DND-41 (cell line): ENCODE results near the gene TPD52L1.

Experiments
- ATAC-seq: fragments of 200-7000 bp; cut with Tn5 transposase; 3 replicates; pipeline ENCODE4 v1.9.1; 2021; ENCODE audit warnings: low read depth; ENCODE audit not compliant: insufficient read depth
- DNase-seq: peaks from one replicate; pipeline ENCODE4 v3.0.0-alpha.2; 2020
- H2AFZ ChIP-seq: 2 replicates; pipeline ENCODE4 v1.6.0; 2012; ENCODE audit warnings: low read depth, low read length
- H3K27ac ChIP-seq: 2 replicates; pipeline ENCODE4 v1.5.1; 2012; ENCODE audit warnings: low read length, inconsistent platforms
- H3K27me3 ChIP-seq: fragments of 200-600 bp; sonication (generic); 2 replicates; pipeline ENCODE4 v1.6.0; 2012; ENCODE audit warnings: low read length, mild to moderate bottlenecking, inconsistent platforms; ENCODE audit not compliant: insufficient read depth, poor library complexity
- H3K36me3 ChIP-seq: 2 replicates; pipeline ENCODE4 v1.5.1; 2012; ENCODE audit warnings: low read length, inconsistent platforms; ENCODE audit not compliant: insufficient read depth
- H3K4me1 ChIP-seq: 2 replicates; pipeline ENCODE4 v1.5.1; 2012; ENCODE audit warnings: mild to moderate bottlenecking, low read length; ENCODE audit not compliant: insufficient read depth
- H3K4me2 ChIP-seq: 2 replicates; pipeline ENCODE4 v1.6.0; 2012; ENCODE audit warnings: mild to moderate bottlenecking, moderate library complexity, low read length, inconsistent platforms; ENCODE audit not compliant: insufficient read depth
- H3K4me3 ChIP-seq, 2 experiments: fragments of 200-600 bp in 1 of 2; shearing (Covaris generic) in 1 of 2; 2 replicates each; pipeline ENCODE4 v1.5.1; 2012 to 2016; ENCODE audit warnings: inconsistent platforms in 2 of 2, low read length in 2 of 2, mild to moderate bottlenecking in 2 of 2, low read depth in 1 of 2, moderate library complexity in 1 of 2
- H3K79me2 ChIP-seq: 2 replicates; pipeline ENCODE4 v1.6.0; 2012; ENCODE audit warnings: low read length, inconsistent platforms; ENCODE audit not compliant: insufficient read depth
- H3K9ac ChIP-seq: 2 replicates; pipeline ENCODE4 v1.6.0; 2012; ENCODE audit warnings: low read depth, mild to moderate bottlenecking, inconsistent platforms, low read length, moderate library complexity
- H3K9me3 ChIP-seq: 2 replicates; pipeline ENCODE4 v1.5.1; 2012; ENCODE audit warnings: low read length, moderate library complexity, mild to moderate bottlenecking, inconsistent platforms; ENCODE audit not compliant: insufficient read depth, severe bottlenecking
- H4K20me1 ChIP-seq: 2 replicates; pipeline ENCODE4 v1.6.0; 2012; ENCODE audit warnings: low read length; ENCODE audit not compliant: insufficient read depth
- CTCF ChIP-seq: IDR thresholded peaks from 2 replicates; pipeline ENCODE4 v1.5.1; 2012; ENCODE audit warnings: borderline replicate concordance, low read length, moderate library complexity, mild to moderate bottlenecking; ENCODE audit not compliant: poor library complexity, severe bottlenecking; ENCODE audit errors: extremely low read depth
- EZH2 ChIP-seq: IDR thresholded peaks from 3 replicates; pipeline ENCODE4 v1.6.1; 2012; ENCODE audit warnings: borderline replicate concordance, low read depth, mild to moderate bottlenecking, moderate library complexity, low read length, inconsistent platforms; ENCODE audit not compliant: severe bottlenecking

TPD52L1 gene

DNA sequence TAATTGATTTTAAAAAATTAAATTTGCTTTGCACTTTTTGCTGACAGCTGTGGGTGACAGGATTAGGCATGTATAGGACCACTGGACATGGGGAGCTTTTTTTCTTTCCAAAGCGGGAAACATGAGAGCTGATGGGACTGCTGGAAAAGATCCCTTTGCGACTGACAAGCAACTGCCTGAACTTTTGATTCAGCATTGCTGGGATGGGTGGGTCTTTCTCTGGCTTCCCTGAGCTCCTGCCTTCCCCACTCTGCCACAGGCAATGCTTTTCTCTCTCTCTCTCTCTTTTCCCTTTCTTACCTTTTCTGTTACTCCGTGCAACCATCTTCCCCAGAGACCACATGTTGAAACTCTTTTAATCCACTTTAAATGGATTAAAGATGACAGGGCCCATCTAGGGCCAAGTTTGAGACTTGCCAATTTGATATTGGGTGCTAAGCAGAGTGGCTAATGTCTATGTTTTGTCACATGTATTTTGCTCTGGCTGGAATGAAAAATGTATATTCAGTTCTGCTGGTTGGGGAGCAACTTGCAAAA is 33.5 kb upstream of the TPD52L1 start:
- no peak for TF ChIP-seq EZH2
- TF ChIP-seq CTCF: no peak
- Histone ChIP-seq H3K27ac (no peak overlapping the region), H3K9ac (no peak overlapping the region), H3K27me3 (no peaks in the 10 kb centered on the region), H3K79me2 (no peaks in the 10 kb centered on the region), H2AFZ (no peak overlapping the region), H3K4me3 (no peak overlapping the region), H3K36me3 (no peaks in the 10 kb centered on the region), H4K20me1 (no peaks in the 10 kb centered on the region), H3K4me1 (no peaks in the 10 kb centered on the region), H3K9me3 (no peaks in the 10 kb centered on the region), H3K4me2 (no peak overlapping the region)
- ATAC-seq (no peak), DNase-seq (no peak)

- Histone ChIP-seq H3K4me2 (no peak overlapping the region), H3K9ac (no peak overlapping the region), H4K20me1 (no peaks in the 10 kb centered on the region), H3K27ac (no peak overlapping the region), H3K4me3 (no peak overlapping the region), H2AFZ (no peak overlapping the region), H3K79me2 (no peaks in the 10 kb centered on the region), H3K27me3 (no peaks in the 10 kb centered on the region), H3K36me3 (no peaks in the 10 kb centered on the region), H3K4me1 (no peaks in the 10 kb centered on the region), H3K9me3 (no peaks in the 10 kb centered on the region)
- ATAC-seq: no peak
- TF ChIP-seq CTCF (no peak), EZH2 (no peak)
- DNase-seq: no peak
These were observed 31.7 kb upstream of the TPD52L1 start for GRCh38 chr6:125121894-125122293.

DNA sequence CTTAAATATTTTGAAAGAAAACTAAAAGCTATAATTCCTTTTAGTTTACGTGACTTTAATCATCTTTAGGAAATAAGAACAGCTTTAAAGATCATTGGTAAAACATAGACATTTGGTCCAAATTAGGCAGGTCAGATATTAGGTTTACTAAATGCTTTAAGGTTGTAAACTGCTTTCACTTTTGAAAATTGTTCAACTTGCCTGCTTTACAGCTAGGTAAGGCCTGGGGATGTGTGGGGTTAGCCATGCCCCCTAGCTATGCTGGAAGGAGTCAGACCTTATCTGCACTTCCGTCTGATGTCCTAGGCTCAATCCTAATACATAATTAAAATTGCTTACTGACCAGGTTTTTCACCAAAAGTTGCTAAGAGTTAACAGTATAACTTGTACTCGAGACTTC is 30.5 kb upstream of the TPD52L1 start:
- no peak overlapping the region for H3K4me3 ChIP-seq
- TF ChIP-seq EZH2 (no peak), CTCF (no peak)
- ATAC-seq (no peak), DNase-seq (no peak)
- H2AFZ ChIP-seq: no peak overlapping the region
- H3K9ac ChIP-seq: no peak overlapping the region
- H4K20me1 ChIP-seq: no peaks in the 10 kb centered on the region
- no peak overlapping the region for H3K27ac ChIP-seq
- H3K36me3 ChIP-seq: no peaks in the 10 kb centered on the region
- no peaks in the 10 kb centered on the region for H3K4me1 ChIP-seq
- H3K4me2 ChIP-seq: no peak overlapping the region
- no peaks in the 10 kb centered on the region for H3K27me3 ChIP-seq
- H3K9me3 ChIP-seq: no peaks in the 10 kb centered on the region
- no peaks in the 10 kb centered on the region for H3K79me2 ChIP-seq
